Stimulated activated CD4-positive, alpha-beta T cell treated with anti-CD3 and anti-CD28 coated beads, Interleukin-4, amount 100 ng/mL, for 4 hours (primary cell): ENCODE results near the gene SVEP1.

Source experiments
- DNase-seq, 2 experiments: peaks; one replicate each; pipeline ENCODE4 v3.0.0-alpha.2; 2020

The SVEP1 gene

DNA sequence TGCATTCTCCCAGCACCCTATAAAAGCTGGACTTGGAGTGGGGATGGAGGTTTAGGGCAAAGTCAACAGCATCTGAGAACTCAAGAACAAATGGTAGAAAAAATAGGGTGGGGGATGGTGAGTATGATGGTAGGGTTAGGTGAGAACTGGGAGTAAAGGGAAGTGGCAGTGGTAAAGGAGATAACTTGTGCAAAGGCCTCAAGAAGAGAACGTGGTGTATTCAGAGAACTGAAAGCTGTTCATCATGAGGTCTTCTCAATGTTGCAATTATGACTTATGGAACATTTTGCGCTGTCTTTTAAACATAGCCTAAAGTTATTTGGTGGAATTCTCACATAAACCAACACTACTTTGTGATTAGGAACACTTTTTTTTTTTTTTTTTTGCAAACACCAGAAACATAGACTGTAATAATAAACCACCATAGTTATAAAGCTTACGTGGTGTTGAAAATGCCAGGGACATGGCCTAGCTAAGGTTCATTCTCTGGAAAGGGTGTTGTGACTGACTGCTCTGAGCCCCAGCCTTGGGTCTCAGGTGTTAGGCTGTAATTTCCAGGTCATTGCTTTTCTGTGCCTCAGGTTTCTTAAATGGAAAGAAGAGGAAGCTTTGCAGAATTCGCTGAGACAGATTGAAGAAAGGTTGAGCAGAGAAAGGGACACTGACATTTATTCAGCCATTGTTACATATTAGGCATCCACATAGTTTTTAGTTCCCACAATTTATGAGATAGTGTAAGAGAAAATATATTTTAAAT, 222.7 kb downstream of the SVEP1 start:
- DNase-seq = no peak

DNA sequence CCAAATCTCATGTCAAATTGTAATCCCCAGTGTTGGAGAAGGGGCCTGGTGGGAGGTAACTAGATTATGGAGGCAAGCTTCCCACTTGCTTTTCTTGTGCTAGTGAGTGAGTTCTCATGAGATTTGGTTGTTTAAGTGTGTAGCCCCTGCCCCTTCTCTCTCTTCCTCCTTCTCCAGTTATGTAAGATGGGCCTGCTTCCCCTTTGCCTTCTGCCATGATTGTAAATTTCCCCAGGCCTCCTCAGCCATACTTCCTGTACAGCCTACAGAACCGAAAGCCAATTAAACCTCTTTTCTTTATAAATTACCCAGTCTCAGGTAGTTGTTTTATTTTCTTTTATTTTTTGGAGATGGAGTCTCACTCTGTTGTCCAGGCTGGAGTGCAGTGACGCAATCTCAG, 223.6 kb downstream of the SVEP1 start:
- no peak for DNase-seq

DNA sequence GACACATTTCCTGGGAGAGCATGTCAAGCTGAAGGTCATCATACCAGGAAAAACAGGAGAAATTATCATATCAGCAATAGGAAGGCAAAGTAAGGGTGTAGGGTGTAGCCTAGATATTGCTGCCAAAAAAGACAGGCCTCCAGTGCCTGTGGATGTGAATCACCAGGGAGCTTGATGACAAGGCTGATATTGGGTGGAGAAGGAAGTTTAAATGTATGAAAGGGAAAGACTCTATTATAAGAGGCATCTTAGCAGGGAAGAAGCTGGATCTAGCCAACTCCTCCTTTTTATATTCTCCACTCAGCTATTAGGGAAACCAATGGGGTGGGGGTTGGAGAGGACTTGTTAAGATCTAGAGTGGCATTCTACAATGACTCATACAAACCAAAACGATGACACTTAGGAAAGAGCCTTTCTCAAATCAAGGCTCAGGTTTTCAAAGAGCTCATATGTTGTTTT, 228.5 kb downstream of the SVEP1 start:
- no peak for DNase-seq

DNA sequence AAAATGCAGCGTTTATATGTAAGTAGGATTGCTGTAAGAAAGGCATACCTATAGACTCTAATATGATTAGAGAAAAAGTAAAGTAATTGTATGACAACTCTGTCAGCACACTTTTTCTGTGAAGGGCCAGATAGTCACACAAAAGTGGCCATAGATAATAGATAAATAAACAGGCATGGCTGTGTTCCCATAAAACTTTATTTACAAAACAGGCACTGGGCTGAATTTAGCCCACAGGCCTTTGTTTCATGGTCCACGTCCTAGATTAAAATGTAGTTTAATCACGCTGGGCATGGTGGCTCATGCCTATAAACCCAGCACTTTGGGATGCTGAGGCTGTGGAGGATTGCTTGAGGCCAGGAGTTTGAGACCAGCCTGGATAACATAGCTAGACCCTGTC, 233.2 kb downstream of the SVEP1 start:
- DNase-seq = no peak

DNA sequence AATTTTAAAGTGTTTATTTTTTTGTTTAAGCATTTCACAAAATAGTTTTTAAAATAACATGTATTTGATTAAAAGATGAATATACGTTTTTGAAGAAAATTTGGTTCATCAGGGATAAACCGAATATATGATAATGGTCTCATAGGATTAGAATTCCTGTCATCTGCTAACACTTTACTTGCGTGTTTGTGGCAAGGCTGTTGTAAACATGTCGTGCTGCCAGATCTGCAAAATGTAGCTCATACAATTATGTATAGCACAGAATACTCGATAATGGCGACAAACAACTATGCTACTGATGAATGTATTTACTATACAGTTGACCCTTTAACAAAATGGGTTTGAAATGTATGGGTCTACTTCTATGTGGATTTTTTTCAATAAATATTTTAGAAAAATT, 234.7 kb downstream of the SVEP1 start:
- DNase-seq = no peak

DNA sequence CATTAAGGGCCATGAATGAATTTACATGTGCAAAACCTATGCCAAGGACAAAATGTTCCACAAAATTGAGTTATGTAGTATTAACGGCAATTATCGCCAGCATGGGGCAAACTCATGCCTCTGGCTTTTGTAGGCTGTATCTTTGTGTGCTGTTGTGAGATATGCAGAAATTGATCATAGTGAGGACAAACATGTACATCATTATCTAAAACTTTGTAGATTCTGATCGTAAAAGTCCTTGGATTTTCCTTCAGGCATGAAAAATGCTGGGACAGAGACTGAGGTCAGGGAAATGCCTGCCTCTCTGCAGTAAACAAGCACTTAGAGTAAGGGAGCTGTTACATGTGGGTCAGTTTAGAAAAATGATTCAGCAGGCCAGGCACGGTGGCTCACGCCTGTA, 236.0 kb downstream of the SVEP1 start:
- DNase-seq = no peak

DNA sequence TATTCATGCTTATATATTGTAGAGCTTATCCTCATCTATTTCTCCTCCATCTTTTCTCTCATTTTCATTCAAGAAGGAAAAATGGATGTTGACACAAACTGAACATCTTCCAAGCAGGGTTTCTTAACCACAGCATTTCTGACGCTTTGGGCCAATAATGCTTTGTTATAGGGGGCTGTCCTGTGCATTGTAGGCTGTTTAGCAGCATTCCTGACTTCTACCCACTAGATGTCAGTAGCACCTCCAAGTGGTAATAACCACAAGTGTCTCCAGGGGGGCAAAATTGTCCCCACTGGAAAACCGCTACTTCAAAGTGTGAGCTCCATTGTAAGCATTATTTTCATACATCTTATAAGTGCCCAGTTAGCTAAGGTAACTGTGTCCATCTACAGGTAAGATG, 239.2 kb downstream of the SVEP1 start:
- no peak for DNase-seq

DNA sequence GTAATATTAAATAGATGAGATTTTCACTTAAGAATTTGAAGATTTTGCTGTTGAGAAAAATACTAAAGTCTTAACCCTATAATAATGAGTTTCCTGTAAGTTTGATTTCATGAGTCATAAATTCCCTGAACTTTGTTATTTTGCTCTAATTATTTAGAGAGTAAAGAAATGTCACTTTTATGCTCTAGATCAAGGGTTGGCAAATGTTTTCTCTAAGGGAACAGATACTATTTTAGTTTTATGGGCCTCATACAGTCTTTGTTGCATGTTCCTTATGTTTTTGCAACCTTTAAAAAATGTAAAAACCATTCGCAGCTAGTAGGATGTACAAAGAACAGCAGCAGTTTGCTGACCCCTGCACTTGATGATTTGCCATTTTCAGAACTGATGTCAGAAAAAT, 241.4 kb downstream of the SVEP1 start:
- DNase-seq = no peak

DNA sequence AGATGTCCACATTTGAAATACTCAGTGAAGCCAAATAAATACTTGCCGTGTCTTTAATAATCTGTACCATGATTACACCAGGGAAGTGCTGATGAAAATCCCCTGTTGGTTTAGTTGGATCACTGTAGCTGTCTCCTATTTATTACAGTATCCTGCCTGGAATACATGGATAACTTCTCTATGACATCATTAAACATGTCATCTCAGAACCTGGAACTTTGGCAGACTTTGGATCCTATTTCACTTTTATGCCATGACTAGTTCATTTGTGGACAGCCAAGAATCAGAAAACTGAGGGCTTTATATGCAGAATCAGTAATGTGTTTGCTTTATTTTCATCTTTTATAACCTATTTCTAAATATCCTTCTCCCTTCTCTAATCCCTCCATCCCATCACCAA, 241.8 kb downstream of the SVEP1 start, which contains the start of gene TXNDC8:
TXNDC8 (minus strand) TSS at position 137 of the 400 bp plus-strand sequence.
- no peak for DNase-seq

DNA sequence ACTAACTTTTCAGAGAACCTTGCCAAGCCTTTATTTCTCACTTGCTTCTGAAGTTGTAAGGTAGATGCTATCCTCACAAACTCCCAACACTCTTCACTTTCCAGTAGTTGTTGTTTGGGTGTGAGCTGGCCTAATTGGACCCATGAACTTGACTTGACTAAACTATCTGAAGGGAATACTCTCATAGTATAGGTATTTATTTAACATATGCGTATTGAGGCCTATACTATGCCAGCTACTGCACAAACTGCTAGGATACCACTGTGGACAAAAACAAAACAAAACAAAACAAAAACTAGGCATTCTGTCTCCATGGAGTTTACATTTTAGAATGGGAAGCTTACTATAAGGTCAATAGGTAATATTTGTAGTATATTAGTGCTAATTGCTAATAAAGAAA, 243.2 kb downstream of the SVEP1 start:
- no peak for DNase-seq

DNA sequence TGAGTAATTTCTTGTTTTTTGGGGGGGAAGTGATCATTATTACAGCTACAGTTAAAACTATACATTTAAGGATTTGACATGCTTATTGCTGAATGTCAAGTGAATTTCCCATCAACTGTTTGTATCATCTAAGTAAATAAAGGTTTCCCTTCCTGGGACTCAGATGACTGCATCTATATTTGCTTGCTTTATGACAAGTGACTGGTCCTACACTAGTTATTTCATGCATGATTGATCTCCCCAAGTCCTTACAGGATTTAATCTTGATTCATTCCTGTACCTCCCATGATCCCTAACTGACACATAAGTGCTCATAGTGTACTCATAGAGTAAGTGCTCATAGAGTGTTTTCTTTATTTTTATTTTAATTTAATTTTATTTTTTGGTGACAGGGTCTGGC, 244.7 kb downstream of the SVEP1 start:
- DNase-seq = no peak

DNA sequence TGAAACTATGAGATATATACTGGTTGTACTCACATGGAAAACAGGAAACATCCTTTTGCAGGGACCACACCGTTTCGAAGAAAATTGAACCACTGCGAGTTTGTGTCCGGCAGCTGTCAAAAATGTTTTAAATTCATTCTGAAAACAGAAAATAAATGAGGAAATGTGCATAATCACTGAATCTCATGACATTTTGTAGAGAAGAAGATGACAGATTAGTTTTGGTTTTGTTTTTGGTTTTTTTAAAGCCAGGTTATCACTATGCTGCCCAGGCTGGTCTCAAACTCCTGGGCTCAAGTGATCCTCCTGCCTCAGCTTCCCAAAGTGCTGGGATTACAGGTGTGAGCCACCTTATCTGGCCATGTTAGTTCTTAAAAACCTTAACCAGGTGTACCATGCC, 245.4 kb downstream of the SVEP1 start:
- no peak for DNase-seq

DNA sequence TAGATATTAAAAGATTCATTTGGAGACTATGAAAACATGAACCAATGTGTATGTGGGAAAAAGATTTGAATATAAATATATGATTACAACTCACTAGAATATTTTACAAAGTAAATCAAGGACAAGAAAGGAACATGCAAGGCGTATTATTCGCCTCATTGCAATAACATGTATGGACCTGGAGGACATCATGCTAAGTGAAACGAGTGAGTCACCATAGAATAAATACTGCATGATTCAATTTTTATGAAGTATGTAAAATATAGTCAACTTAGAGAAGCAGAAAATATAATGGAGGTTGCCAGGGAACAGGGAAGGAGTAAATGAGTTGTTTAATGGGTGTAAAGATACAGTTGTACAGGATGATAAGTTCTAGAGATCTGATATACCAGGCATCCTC, 246.8 kb downstream of the SVEP1 start:
- no peak for DNase-seq

DNA sequence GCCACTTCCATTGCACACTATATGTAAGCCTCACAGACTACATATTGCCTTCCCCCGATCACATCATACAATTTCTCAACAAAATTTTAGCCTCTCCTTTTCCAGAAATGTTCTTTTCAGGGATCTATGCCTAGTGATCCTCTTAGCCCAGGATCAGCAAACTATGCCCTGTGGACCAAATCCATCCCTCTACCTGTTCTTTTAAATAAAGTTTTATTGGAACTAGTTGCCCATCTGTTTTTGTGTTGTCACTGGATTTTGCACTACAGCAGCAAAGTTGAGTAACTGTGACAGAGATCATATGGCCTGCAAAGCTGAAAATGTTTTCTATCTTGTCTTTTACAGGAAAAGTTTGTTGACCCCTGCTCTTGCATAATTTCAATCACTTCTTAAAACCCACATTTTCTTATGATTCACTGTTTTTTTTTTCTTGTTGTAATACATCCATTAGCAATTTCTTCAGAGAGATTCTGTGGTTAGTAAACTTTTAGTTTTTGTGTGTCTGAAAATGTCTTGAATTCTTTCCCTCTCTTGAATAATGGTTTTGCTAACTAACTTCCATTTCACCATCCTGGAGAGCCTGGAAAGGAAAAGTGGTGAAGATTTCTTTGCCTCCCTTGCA, 248.9 kb downstream of the SVEP1 start:
- no peak for DNase-seq

DNA sequence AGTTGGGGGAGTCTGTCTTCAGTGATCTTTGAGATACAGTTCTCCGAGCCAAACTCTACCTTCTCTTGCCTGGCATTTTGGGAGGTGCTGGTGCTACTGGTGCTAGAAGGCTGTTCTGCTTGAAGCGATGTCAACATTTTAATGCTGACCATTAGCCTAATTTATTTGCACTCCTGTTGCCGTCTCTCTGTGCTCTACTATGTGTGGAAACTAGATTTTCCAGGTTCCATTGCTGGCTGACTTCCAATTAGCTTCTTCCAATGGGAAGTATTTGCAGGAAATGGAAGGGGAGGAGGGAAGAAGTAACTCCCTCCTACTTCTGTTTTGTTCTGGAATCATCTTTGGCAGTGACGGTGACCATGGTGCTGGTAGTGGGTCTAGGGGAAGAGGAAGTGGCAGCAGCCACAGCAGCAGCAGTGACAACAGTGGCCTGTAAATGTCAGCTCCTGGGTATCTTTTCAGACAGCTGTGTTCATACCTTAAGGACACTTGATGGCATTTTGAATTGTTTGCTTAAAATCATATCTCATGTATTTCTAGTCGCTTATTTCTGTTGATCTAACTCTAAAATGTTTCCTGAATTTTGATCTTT, 249.8 kb downstream of the SVEP1 start:
- no peak for DNase-seq

DNA sequence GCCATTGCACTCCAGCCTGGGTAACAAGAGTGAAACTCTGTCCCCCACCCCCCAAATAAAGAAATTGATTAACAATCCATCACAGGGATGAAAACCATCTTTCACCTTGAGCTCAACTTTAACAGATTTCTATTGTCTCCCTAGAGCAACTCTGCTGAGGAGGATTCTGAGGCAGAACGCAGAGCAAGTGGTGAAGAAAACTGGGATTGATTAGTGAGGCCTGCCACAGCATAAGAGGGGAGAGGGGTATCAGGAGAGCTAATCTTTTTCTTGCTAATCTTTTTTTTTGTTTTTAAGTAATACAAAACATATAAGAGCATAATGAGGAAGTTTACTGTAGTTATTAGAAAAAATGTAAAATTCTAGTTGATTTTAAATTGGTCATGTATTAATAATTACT, 250.8 kb downstream of the SVEP1 start:
- no peak for DNase-seq

DNA sequence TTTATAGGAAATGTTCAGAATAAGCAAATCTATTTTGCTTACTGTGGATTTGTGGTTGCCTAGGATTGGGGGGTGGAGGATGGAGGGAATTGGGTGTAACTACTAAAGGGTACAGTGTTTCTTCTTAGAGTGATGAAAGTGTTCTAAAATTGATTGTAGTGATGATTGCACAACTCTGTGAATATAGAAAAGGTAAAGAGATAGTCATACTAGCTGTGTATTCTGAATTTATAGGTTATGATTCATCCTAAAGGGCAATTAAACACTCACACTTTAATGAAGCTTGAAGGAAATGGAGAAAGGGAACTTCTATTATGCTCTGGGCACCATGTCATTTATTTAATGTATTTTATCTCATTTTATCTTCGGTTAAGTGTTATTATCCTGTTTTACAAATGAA, 251.8 kb downstream of the SVEP1 start:
- DNase-seq = no peak

DNA sequence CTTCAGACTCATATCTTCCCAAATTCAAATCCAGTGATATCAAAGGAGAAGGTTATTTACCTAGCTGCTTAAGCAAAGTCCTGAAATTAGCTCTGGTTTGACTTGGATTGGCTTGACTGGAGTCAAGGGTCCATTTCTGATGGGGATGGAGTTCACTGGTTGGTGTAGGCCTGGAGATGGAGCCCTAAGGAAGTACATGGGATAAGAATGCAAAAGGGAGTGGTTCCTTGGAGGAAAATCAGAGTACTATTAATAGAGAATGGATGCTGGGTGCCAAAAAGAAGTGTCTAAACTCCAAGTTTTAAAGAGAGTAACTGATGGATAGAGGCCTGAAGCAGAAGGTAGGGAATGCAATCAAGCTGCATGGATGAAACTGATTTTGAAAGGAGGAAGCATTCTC, 255.7 kb downstream of the SVEP1 start:
- no peak for DNase-seq

DNA sequence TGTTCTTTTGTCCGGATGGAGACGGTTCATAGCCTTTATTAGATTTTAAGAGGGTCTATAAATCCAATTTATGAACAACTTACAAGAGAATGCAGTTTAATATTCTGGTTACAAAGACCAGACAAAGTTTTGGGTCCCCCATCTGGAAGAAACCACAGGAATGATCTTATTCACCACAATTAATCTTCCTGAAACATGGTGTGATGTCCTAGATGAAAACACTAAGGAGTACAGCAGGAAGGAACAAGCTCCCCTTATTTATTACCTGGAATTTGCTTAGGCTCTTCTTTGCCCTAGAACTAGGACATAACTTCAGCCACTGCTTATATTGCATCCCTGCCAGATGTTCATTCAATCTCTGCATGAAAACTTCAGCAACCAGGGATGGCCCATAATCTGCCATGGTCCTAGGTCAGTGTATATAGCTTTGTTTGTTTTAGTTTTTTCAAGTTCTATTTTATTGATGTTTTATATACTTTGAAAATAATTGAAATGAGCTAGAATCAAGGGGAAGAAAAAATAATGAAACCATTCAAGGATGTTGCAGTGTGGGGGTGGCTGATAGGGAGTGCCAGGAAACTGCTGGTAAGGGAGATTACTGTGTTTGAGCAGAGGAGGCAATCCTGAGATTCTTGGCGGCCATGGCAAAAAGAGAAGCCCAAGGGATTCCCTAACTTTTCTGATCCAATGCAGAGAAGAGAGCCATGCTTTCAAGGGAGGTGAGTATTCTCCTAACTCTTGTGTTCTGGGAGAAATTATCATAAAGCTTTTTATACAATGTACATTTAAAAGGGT, 258.7 kb downstream of the SVEP1 start:
- DNase-seq = no peak

DNA sequence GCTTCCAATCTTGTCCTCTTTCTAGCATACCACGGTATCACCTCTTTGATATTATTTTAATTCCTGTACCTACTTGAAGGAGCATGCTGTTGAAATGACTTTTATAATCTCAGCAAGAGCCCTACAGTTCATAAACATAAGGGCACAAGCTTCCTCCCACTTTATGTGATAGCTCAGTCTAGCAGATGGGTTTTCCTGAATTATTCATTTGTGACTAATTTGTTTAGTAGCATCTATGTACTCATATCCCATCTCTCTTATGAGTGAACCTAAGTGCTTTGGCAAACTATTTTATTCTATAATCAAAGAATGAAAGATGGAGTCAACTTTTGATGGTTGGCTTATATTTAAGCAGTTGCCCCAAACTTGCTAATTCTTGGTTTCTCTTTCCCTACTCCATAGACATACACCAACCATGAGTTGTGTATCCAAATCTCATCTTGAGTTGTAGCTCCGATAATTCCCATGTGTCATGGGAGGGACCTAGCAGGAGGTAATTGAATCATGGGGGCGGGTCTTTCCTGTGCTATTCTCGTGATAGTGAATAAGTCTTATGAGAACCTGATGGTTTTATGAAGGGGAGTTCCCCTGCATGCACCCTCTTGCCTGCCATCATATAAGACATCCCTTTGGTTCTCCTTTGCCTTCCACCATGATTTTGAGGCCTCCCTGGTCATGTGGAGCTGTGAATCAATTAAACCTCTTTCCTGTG, 259.6 kb downstream of the SVEP1 start:
- DNase-seq = no peak

DNA sequence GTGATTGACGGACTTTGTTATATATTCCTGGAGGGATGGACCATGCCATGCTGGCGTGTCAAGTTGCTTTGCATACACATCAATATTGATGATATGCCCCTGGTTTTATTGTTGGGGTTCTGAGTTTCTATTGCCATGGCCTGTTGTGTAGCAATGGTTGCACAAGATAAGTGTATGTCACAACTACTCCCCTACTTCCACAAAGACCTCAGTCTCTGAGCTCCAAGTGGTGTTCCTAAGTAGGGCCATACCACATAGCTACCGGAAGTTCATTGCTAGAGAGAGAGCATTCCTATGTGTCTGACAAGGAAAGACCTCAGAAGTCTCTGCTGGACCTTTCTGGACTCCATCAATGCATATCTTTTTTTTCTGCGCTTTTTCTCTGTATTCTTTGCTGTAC, 261.6 kb downstream of the SVEP1 start:
- no peak for DNase-seq

DNA sequence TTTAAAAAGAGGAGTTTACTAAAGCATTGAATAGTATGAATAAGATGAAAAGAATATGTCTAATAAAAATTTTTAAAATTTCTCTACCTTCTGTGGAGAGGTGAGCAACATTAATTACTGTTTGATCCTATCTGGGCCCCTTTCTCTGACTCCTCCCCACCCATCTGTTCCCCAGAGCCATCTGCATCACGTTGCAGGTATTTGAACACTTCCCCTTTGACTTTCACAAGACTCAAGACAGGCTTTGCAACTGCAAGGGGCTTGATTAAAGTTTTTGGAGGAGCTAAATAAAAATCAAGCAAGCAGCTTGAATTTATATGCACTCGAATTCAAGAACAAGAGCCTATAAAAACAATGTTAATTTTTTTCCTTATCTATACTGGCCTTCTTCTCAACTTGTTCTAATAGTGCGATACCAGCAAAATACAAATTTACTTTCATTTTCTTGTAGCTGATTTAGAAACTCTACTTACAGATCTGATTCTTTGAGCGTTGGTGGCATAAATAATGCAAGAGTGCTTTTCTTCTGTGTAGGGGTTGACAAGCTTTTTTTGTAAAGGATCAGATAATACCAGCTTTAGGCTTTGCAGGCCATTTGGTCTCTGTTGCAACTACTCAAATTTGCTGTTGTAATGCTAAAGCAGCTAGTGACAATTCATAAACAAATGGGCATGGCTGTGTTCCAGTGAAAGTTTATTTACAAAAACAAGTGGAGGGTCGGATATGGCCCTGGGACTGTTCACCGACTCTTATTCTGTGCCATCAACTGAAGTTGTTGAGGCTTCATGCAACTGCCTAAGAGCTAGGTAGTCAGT, 263.1 kb downstream of the SVEP1 start:
- DNase-seq = no peak
